Measurements from ENCODE around the gene TBX4.
"Not testable (repeated sequence)": the region's sequence is repeated elsewhere in the genome, so short reads cannot be mapped to it uniquely, and the experiment has no call there.

Gene TBX4

GRCh38 chr17:61447358-61447757, 4.9 kb upstream of the TBX4 start:
- no peak overlapping the region for H3K27ac ChIP-seq (ENCODE audit: low read depth, low read length)
- no peaks in the 10 kb centered on the region for H3K79me2 ChIP-seq (ENCODE audit: insufficient read depth, low read length)
- no peak overlapping the region for H3K4me3 ChIP-seq (ENCODE audit: insufficient read depth, low read length, poor library complexity, severe bottlenecking)
- H3K4me2 ChIP-seq (ENCODE audit: low read depth, low read length, poor library complexity, severe bottlenecking): no peak overlapping the region
- TF ChIP-seq EZH2phosphoT487 (conservative IDR thresholded peaks at IDR 0.05; ENCODE audit: low read length) (no peak), CTCF (IDR thresholded peaks at IDR 0.05; ENCODE audit: insufficient read depth, low read length, poor library complexity, severe bottlenecking) (no peak)
- no peak overlapping the region for H2AFZ ChIP-seq (ENCODE audit: low read depth, low read length, severe bottlenecking)
- H4K20me1 ChIP-seq (ENCODE audit: low read depth, low read length): no peaks in the 10 kb centered on the region
- H3F3A ChIP-seq (ENCODE audit: insufficient read depth): no peaks in the 10 kb centered on the region
- H3K36me3 ChIP-seq (ENCODE audit: low read length): no peaks in the 10 kb centered on the region
- no peak overlapping the region for H3K9ac ChIP-seq (ENCODE audit: low read length)
- H3K9me2 ChIP-seq (replicated peaks; ENCODE audit: insufficient read depth, low read length): no peaks in the 10 kb centered on the region
- no peaks in the 10 kb centered on the region for H3K27me3 ChIP-seq (ENCODE audit: low read length)
- H3K9me3 ChIP-seq (ENCODE audit: insufficient read depth, low read length): no peaks in the 10 kb centered on the region

- Histone ChIP-seq H3K27ac (ENCODE audit: low read depth, low read length) (no peak overlapping the region), H3K27me3 (ENCODE audit: low read length) (no peaks in the 10 kb centered on the region)
- TF ChIP-seq CTCF (IDR thresholded peaks at IDR 0.05; ENCODE audit: insufficient read depth, low read length, poor library complexity, severe bottlenecking) (no peak), EZH2phosphoT487 (conservative IDR thresholded peaks at IDR 0.05; ENCODE audit: low read length) (no peak)
Measured at GRCh38 chr17:61448042-61448441, 4.2 kb upstream of the TBX4 start.

GRCh38 chr17:61449140-61449539, 3.1 kb upstream of the TBX4 start:
- not testable (repeated sequence) for H3F3A ChIP-seq (ENCODE audit: insufficient read depth); H3K9ac ChIP-seq (ENCODE audit: low read length); H2AFZ ChIP-seq (ENCODE audit: low read depth, low read length, severe bottlenecking); H3K27ac ChIP-seq (ENCODE audit: low read depth, low read length); H3K79me2 ChIP-seq (ENCODE audit: insufficient read depth, low read length); H3K9me2 ChIP-seq (replicated peaks; ENCODE audit: insufficient read depth, low read length); H3K4me2 ChIP-seq (ENCODE audit: low read depth, low read length, poor library complexity, severe bottlenecking); H3K9me3 ChIP-seq (ENCODE audit: insufficient read depth, low read length); H3K36me3 ChIP-seq (ENCODE audit: low read length); H4K20me1 ChIP-seq (ENCODE audit: low read depth, low read length); H3K27me3 ChIP-seq (ENCODE audit: low read length); H3K4me3 ChIP-seq (ENCODE audit: insufficient read depth, low read length, poor library complexity, severe bottlenecking)

More at GRCh38 chr17:61448042-61448441, 4.2 kb upstream of the TBX4 start:
- Histone ChIP-seq H3K4me2 (ENCODE audit: low read depth, low read length, poor library complexity, severe bottlenecking) (no peak overlapping the region), H3K79me2 (ENCODE audit: insufficient read depth, low read length) (no peaks in the 10 kb centered on the region), H3K36me3 (ENCODE audit: low read length) (no peaks in the 10 kb centered on the region), H2AFZ (ENCODE audit: low read depth, low read length, severe bottlenecking) (no peak overlapping the region), H3K9me2 (replicated peaks; ENCODE audit: insufficient read depth, low read length) (no peaks in the 10 kb centered on the region), H3K4me3 (ENCODE audit: insufficient read depth, low read length, poor library complexity, severe bottlenecking) (no peak overlapping the region), H3F3A (ENCODE audit: insufficient read depth) (no peaks in the 10 kb centered on the region), H4K20me1 (ENCODE audit: low read depth, low read length) (no peaks in the 10 kb centered on the region), H3K9me3 (ENCODE audit: insufficient read depth, low read length) (no peaks in the 10 kb centered on the region), H3K9ac (ENCODE audit: low read length) (no peak overlapping the region)

GRCh38 chr17:61449707-61450640, 2.2 kb upstream of the TBX4 start:
- no peak overlapping the region for H3K9ac ChIP-seq (ENCODE audit: low read length)
- H3K36me3 ChIP-seq (ENCODE audit: low read length): no peaks in the 10 kb centered on the region
- H3K9me2 ChIP-seq (replicated peaks; ENCODE audit: insufficient read depth, low read length): no peaks in the 10 kb centered on the region

More at GRCh38 chr17:61449707-61450640, 2.2 kb upstream of the TBX4 start:
- no peaks in the 10 kb centered on the region for H3K9me3 ChIP-seq (ENCODE audit: insufficient read depth, low read length)
- H3K27ac ChIP-seq (ENCODE audit: low read depth, low read length): no peak overlapping the region
- no peaks in the 10 kb centered on the region for H3K79me2 ChIP-seq (ENCODE audit: insufficient read depth, low read length)
- H2AFZ ChIP-seq (ENCODE audit: low read depth, low read length, severe bottlenecking): no peak overlapping the region
- TF ChIP-seq CTCF (IDR thresholded peaks at IDR 0.05; ENCODE audit: insufficient read depth, low read length, poor library complexity, severe bottlenecking): no peak
- no peak for TF ChIP-seq EZH2phosphoT487 (conservative IDR thresholded peaks at IDR 0.05; ENCODE audit: low read length)
- no peaks in the 10 kb centered on the region for H3F3A ChIP-seq (ENCODE audit: insufficient read depth)
- H3K27me3 ChIP-seq (ENCODE audit: low read length): no peaks in the 10 kb centered on the region
- H3K4me2 ChIP-seq (ENCODE audit: low read depth, low read length, poor library complexity, severe bottlenecking): no peak overlapping the region
- H4K20me1 ChIP-seq (ENCODE audit: low read depth, low read length): no peaks in the 10 kb centered on the region
- no peak overlapping the region for H3K4me3 ChIP-seq (ENCODE audit: insufficient read depth, low read length, poor library complexity, severe bottlenecking)
